DND-41 (cell line): Measurements from ENCODE around the gene PREX1.

Experiments used
- EZH2 ChIP-seq: IDR thresholded peaks from 3 replicates; pipeline ENCODE4 v1.6.1; 2012; ENCODE audit warnings: borderline replicate concordance, low read depth, mild to moderate bottlenecking, moderate library complexity, low read length, inconsistent platforms; ENCODE audit not compliant: severe bottlenecking
- TF ChIP-seq, protein P1 (sequence below): IDR thresholded peaks from 2 replicates; pipeline ENCODE4 v1.5.1; 2012; ENCODE audit warnings: borderline replicate concordance, low read length, moderate library complexity, mild to moderate bottlenecking; ENCODE audit not compliant: poor library complexity, severe bottlenecking; ENCODE audit errors: extremely low read depth

DNA sequence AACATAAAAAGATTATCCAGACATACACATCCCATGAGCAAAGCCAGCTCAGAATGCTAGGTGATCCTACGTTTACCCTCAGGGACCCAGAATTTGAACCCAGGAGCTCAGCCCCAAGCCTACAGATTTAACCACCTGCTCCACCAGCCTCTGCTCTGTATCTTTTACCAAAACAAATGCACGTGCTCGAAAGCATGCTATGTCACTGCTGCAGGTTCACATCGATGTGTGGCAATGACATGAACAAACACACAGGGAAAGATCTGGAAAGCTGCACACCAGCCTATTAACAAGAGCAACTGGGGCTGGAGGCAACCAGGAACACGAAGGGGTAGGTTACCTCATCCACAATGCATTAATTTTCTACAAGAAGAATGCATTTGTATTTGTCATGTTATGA, 32.1 kb downstream of the PREX1 start:
- TF ChIP-seq, protein P1, sequence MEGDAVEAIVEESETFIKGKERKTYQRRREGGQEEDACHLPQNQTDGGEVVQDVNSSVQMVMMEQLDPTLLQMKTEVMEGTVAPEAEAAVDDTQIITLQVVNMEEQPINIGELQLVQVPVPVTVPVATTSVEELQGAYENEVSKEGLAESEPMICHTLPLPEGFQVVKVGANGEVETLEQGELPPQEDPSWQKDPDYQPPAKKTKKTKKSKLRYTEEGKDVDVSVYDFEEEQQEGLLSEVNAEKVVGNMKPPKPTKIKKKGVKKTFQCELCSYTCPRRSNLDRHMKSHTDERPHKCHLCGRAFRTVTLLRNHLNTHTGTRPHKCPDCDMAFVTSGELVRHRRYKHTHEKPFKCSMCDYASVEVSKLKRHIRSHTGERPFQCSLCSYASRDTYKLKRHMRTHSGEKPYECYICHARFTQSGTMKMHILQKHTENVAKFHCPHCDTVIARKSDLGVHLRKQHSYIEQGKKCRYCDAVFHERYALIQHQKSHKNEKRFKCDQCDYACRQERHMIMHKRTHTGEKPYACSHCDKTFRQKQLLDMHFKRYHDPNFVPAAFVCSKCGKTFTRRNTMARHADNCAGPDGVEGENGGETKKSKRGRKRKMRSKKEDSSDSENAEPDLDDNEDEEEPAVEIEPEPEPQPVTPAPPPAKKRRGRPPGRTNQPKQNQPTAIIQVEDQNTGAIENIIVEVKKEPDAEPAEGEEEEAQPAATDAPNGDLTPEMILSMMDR = no peak
- TF ChIP-seq EZH2 = no peak
